AG10803 (cell line): ENCODE measurements around the gene ROBO1.

Experiments used
- DNase-seq: peaks from one replicate; pipeline ENCODE4 v3.0.0; 2010; ENCODE audit warnings: low read depth
- H3K4me3 ChIP-seq: 2 replicates; pipeline ENCODE4 v1.5.1; 2011; ENCODE audit warnings: mild to moderate bottlenecking, low read length, control low read depth
- TF ChIP-seq, protein P1 (sequence below): conservative IDR thresholded peaks from 2 replicates; pipeline ENCODE4 v1.5.1; 2011; ENCODE audit warnings: mild to moderate bottlenecking, low read length, control low read depth, inconsistent platforms

The ROBO1 gene

DNA sequence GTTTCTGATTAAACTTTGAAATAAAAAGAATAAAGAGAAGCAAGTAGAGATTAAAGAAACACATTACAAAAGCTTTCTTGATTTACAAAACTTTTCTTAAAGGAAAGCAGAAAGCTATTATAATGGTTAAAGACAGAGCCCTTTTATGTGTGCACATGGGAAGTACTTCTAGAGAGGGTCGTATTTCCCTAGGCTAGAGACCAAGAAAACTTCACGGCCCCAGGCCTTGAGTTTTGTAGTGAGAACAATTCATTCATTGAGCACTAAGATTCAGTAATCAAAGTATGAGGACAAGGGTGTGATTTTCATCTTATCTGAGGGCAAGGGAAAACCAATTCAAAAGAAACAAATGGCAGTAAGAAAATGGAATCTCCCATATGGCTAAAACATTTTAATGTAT is 854.1 kb downstream of the ROBO1 start:
- no peak for DNase-seq
- no peak overlapping the region for H3K4me3 ChIP-seq
- TF ChIP-seq, protein P1, sequence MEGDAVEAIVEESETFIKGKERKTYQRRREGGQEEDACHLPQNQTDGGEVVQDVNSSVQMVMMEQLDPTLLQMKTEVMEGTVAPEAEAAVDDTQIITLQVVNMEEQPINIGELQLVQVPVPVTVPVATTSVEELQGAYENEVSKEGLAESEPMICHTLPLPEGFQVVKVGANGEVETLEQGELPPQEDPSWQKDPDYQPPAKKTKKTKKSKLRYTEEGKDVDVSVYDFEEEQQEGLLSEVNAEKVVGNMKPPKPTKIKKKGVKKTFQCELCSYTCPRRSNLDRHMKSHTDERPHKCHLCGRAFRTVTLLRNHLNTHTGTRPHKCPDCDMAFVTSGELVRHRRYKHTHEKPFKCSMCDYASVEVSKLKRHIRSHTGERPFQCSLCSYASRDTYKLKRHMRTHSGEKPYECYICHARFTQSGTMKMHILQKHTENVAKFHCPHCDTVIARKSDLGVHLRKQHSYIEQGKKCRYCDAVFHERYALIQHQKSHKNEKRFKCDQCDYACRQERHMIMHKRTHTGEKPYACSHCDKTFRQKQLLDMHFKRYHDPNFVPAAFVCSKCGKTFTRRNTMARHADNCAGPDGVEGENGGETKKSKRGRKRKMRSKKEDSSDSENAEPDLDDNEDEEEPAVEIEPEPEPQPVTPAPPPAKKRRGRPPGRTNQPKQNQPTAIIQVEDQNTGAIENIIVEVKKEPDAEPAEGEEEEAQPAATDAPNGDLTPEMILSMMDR: no peak

DNA sequence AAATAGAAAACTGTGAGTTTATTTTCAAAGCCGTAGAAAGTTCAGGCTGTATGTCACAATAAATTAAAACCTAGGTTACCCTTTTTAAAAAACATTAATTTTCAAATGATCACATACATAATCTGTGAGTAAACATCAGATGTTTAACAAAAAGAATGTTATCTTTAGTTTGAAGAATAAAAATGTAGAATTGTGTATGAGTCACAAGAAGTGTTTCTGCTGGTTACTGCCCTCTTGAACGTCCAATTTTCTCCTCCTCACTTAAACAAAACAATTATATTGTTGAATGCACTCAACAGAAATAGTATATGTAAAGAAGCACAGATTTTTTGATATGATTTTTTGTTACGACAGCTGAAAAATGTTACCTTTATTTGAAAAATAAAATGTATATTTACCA is 855.1 kb downstream of the ROBO1 start:
- no peak for DNase-seq
- TF ChIP-seq, protein P1: no peak
- no peak overlapping the region for H3K4me3 ChIP-seq

DNA sequence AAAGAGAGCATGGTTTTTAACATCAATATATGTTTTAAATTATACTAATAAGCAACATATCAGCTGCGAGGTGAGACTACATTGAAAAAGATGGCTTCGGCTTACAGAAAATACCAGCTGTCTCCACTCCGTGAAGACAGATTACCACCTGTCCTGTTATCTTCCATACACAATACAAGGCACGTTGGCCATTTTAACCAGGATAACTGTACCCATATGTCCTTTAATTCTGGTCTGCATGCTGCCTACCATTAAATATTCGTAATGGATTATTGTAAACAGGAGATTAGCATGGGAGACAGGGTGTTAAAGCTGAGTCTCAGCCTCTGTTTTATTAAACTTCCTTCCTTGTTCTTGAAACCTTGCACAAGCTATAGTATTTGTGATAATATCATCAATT is 855.5 kb downstream of the ROBO1 start:
- TF ChIP-seq, protein P1: no peak
- no peak for DNase-seq
- H3K4me3 ChIP-seq: no peak overlapping the region

DNA sequence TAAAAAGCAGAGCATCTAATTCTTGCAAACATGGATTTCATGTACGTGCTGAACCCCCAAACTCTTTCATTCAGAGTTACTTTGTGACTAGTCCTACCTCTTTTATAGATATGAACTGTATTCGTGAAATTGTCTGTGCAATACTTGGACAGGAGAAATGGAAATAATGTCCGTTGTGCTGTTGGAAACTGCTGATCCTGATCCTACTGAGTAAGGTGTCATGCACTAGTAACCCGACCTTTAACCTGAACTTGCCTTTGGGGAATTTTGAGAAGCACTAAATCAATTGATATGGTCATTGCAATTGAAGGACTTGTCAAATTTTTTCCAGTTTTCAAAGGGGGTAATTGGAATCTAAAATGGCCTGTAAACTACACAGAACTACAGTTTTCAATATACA is 856.4 kb downstream of the ROBO1 start:
- TF ChIP-seq, protein P1: no peak
- no peak overlapping the region for H3K4me3 ChIP-seq
- DNase-seq: no peak

DNA sequence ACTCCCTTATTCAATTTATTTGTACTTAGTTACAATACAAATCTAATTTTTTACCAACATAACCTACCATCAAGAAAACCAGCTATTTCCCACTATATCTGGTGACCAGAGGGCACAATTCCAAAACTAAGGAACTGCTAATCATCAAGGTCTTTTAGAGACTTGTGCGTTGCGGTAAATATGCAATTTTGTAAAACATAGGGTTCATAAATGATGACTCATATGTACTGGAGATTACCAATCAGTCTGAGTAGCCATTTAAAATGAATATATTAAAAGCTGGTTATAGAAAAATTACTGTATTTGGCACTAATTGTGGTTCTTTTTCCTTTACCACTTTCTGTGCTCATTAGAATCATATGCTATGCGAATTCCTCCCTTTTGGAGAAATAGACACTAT is 859.6 kb downstream of the ROBO1 start:
- DNase-seq: no peak
- TF ChIP-seq, protein P1: no peak
- no peak overlapping the region for H3K4me3 ChIP-seq

DNA sequence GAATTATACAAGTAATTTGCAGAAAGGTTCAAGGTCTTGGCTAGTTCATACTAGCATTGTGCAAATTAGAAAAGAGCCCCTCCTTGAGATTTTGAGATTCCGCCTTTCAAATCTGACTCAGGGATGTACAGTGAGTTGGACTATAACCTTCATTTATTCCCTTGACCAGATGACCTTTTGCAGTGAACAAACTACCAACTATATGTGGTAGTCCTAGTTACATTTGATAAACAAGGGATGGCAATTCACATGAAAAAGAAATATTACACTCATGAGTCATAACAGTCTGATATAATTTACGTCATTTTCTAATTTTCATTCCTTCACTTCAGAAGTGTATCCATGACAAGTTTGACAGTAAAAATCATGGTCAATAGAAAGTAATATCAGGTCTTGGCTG is 860.4 kb downstream of the ROBO1 start:
- TF ChIP-seq, protein P1: no peak
- DNase-seq: no peak
- H3K4me3 ChIP-seq: no peak overlapping the region

DNA sequence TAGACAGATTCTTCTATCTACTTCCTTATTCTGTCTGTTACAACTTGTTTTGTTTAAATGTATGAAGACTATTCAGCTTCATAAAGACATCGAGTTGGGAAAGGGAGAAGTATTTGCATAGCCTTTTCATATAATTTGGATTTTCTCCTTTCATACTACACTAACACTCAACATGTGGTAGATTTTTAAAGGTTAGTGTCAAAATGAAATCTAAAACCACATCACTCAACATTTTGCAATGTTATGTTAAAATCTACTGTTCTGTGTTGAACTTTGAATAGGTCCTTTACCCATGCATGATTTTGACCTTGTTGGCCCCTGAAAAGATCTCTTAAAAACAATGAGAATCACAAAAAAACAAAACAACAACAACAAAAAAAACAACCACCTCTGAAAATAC is 860.9 kb downstream of the ROBO1 start:
- TF ChIP-seq, protein P1: no peak
- DNase-seq: no peak
- H3K4me3 ChIP-seq: no peak overlapping the region
